GM18907 (cell line): Measurements from ENCODE around the gene P2RX3.
"Not testable (repeated sequence)": the region's sequence is repeated elsewhere in the genome, so short reads cannot be mapped to it uniquely, and the experiment has no call there.

Experiments
- ATAC-seq: cut with Tn5 transposase; IDR thresholded peaks from one replicate; pipeline ENCODE4 v1.9.1; 2021; ENCODE audit warnings: mild to moderate bottlenecking, moderate library complexity; ENCODE audit not compliant: unreplicated experiment

The P2RX3 gene

GRCh38 chr11:57324154-57324885, 13.8 kb upstream of the P2RX3 start:
- peak; percentile 32 for ATAC-seq

GRCh38 chr11:57324886-57325734, 13.0 kb upstream of the P2RX3 start, which contains the start of gene TNKS1BP1:
Gene TNKS1BP1 (minus strand): TSS chr11:57324952. CDS start chr11:57321885, 3,067 bp downstream.
- ATAC-seq, result peak; percentile 91

- no peak for ATAC-seq
Observed at GRCh38 chr11:57325735-57326048, 12.5 kb upstream of the P2RX3 start.

- no peak for ATAC-seq
Observed at GRCh38 chr11:57327721-57328120, 10.4 kb upstream of the P2RX3 start.

- ATAC-seq, result no peak
Observed at GRCh38 chr11:57330029-57330428, 8.1 kb upstream of the P2RX3 start.

- ATAC-seq, result no peak
Observed at GRCh38 chr11:57331720-57332119, 6.4 kb upstream of the P2RX3 start.

GRCh38 chr11:57332694-57333440, 5.3 kb upstream of the P2RX3 start:
- no peak for ATAC-seq

GRCh38 chr11:57335023-57335342, 3.2 kb upstream of the P2RX3 start:
- peak; percentile 7 for ATAC-seq

GRCh38 chr11:57335343-57336110, 2.6 kb upstream of the P2RX3 start, which contains the start of gene SSRP1:
Gene SSRP1 (minus strand): TSS chr11:57335892. CDS start chr11:57335121, 771 bp downstream.
- peak; percentile 99 for ATAC-seq

GRCh38 chr11:57336111-57336666, 2.0 kb upstream of the P2RX3 start:
- no peak for ATAC-seq

- not testable (repeated sequence) for ATAC-seq
Observed at GRCh38 chr11:57336856-57337255, 1.3 kb upstream of the P2RX3 start.

GRCh38 chr11:57339328-57339727, 1.2 kb downstream of the P2RX3 start:
- no peak for ATAC-seq

- no peak for ATAC-seq
Observed at GRCh38 chr11:57340039-57340615, 2.0 kb downstream of the P2RX3 start.

GRCh38 chr11:57341250-57341808, 3.2 kb downstream of the P2RX3 start:
- no peak for ATAC-seq

GRCh38 chr11:57342702-57343101, 4.5 kb downstream of the P2RX3 start:
- no peak for ATAC-seq

- no peak for ATAC-seq
Observed at GRCh38 chr11:57343825-57344224, 5.7 kb downstream of the P2RX3 start.

- ATAC-seq, result no peak
Observed at GRCh38 chr11:57344826-57345225, 6.7 kb downstream of the P2RX3 start.

- peak; percentile 69 for ATAC-seq
Observed at GRCh38 chr11:57345555-57346211, 7.5 kb downstream of the P2RX3 start.

- no peak for ATAC-seq
Observed at GRCh38 chr11:57347336-57347735, 9.2 kb downstream of the P2RX3 start.
